Right lobe of liver (tissue), 6 donors: ENCODE data around the gene ARHGAP15. TPM values are rescaled to one million over a fixed set of nuclear protein-coding genes. Genes with fewer than 3 reads are reported as not detected.

Experiments used
- ATAC-seq, 4 donors: fragments of 200-7000 bp; cut with Tn5 transposase; one replicate each; pipeline ENCODE4 v1.9.1; 2020; ENCODE audit warnings: mild to moderate bottlenecking in 4 of 4, moderate library complexity in 4 of 4
- DNase-seq, 3 donors: peaks; one replicate each; pipeline ENCODE4 v3.0.0-alpha.2; 2020
- H3K27ac ChIP-seq, 3 donors: fragments of 200-600 bp; one replicate each; pipeline ENCODE4 v1.8.0; 2022
- H3K27me3 ChIP-seq, 2 donors: fragments of 200-600 bp; one replicate each; pipeline ENCODE4 v1.8.0; 2022
- H3K36me3 ChIP-seq, 4 donors: fragments of 200-600 bp; sonication (generic) in 1 of 4; one replicate each; pipeline versions ENCODE4 v1.5.1 to v1.8.0; 2017 to 2022; ENCODE audit warnings: control low read depth in 1 of 4
- H3K4me1 ChIP-seq, 4 donors: fragments of 200-600 bp; sonication (generic) in 1 of 4; one replicate each; pipeline versions ENCODE4 v1.5.1 to v1.8.0; 2017 to 2022; ENCODE audit warnings: control low read depth in 1 of 4
- H3K4me3 ChIP-seq, 3 donors: fragments of 200-600 bp; one replicate each; pipeline ENCODE4 v1.8.0; 2022
- H3K9me3 ChIP-seq, 4 donors: fragments of 200-600 bp; sonication (generic) in 1 of 4; one replicate each; pipeline versions ENCODE4 v1.5.1 to v1.8.0; 2017 to 2022; ENCODE audit warnings: control low read depth in 1 of 4
- CTCF ChIP-seq, 4 donors: fragments of 200-600 bp in 3 of 4; fragments of 450-650 bp in 1 of 4; IDR thresholded peaks; one replicate each; pipeline versions ENCODE4 v1.5.1 to v1.8.0; 2016 to 2022; ENCODE audit warnings: antibody characterized with exemption in 4 of 4, mild to moderate bottlenecking in 2 of 4
- POLR2A ChIP-seq: fragments of 450-650 bp; IDR thresholded peaks from one replicate; pipeline ENCODE4 v1.6.1; 2017; ENCODE audit warnings: antibody characterized with exemption, mild to moderate bottlenecking
- WGBS: methylation state at CpG from one replicate; pipeline ENCODE4 v1.1.6; 2018; ENCODE audit warnings: low coverage, low lambda C conversion rate; ENCODE audit not compliant: insufficient coverage; ENCODE audit errors: missing lambda C conversion rate; 5-methylcytosine and 5-hydroxymethylcytosine counted together
- intact Hi-C, 2 donors: fragments of 100-400 bp; cut with DNase I; formaldehyde crosslinking; loops; one replicate each; pipeline versions ENCODE4 v1.11.2 to v1.14.1; 2022
- total RNA-seq, 6 experiments: library from RNA; depleted of rRNA in 2 of 6; stranded (reverse); fragments of >200 nt in 2 of 6; fragmentation: NEBNext Ultra II Directional in 3 of 6; extraction: Animal tissue kit (Norgen Biotek cat#: 25700) in 3 of 6; gene quantifications; one replicate each; pipeline versions ENCODE4 v1.1.0 to v1.2.4, GENCODE V29; 2016 to 2023
- donor health status: DM: no; HTN: yes; CAD: no.
- donor health status: DM: no; HTN: no; CAD: no.
- donor health status: DM: no; HTN: no; CAD: no.
- donor health status: DM: no; HTN: yes; CAD: no.
- donor health status: DM: no; HTN: yes; CAD: no.

ARHGAP15 gene
- total RNA-seq, 6 experiments from 2014 or later, result 3.3 to 8.2 (median 6.6) TPM

GRCh38 chr2:143615562-143615961, 486.3 kb downstream of the ARHGAP15 start:
- TF ChIP-seq POLR2A, result no peak
- no peak for TF ChIP-seq CTCF (IDR thresholded peaks at IDR 0.05)
- H3K27me3 ChIP-seq, result no peaks in the 10 kb centered on the region
- H3K4me1 ChIP-seq, result no peaks in the 10 kb centered on the region
- DNase-seq (no peak), ATAC-seq (no peak)
- H3K4me3 ChIP-seq, result no peak overlapping the region
- H3K36me3 ChIP-seq, result no peaks in the 10 kb centered on the region
- H3K27ac ChIP-seq, result no peak overlapping the region
- no peaks in the 10 kb centered on the region for H3K9me3 ChIP-seq
- 38% methylated on average over 4 of the region's 4 CpGs for WGBS
- intact Hi-C loops, result no loop called here

- intact Hi-C loops, result no loop called here
- H3K36me3 ChIP-seq, result no peaks in the 10 kb centered on the region
- no peak overlapping the region for H3K27ac ChIP-seq
- ATAC-seq (no peak), DNase-seq (no peak)
- H3K4me1 ChIP-seq, result no peaks in the 10 kb centered on the region
- TF ChIP-seq CTCF (IDR thresholded peaks at IDR 0.05), result no peak
- no peak for TF ChIP-seq POLR2A
- H3K4me3 ChIP-seq, result no peak overlapping the region
- WGBS, result 60% methylated on average over 6 of the region's 6 CpGs
- H3K9me3 ChIP-seq, result no peaks in the 10 kb centered on the region
- no peaks in the 10 kb centered on the region for H3K27me3 ChIP-seq
Observed at GRCh38 chr2:143616452-143616851, 487.2 kb downstream of the ARHGAP15 start.

GRCh38 chr2:143617803-143618415, 488.7 kb downstream of the ARHGAP15 start:
- no peaks in the 10 kb centered on the region for H3K4me1 ChIP-seq
- intact Hi-C loops, result no loop called here
- 44% methylated on average over 2 of the region's 2 CpGs for WGBS
- no peak for TF ChIP-seq POLR2A
- no peak for TF ChIP-seq CTCF (IDR thresholded peaks at IDR 0.05)
- no peaks in the 10 kb centered on the region for H3K27me3 ChIP-seq
- no peaks in the 10 kb centered on the region for H3K36me3 ChIP-seq
- H3K9me3 ChIP-seq, result no peaks in the 10 kb centered on the region
- no peak overlapping the region for H3K4me3 ChIP-seq
- ATAC-seq (no peak), DNase-seq (no peak)
- no peak overlapping the region for H3K27ac ChIP-seq

- WGBS, result 59% methylated on average over 2 of the region's 2 CpGs
- H3K4me1 ChIP-seq, result no peaks in the 10 kb centered on the region
- no peak for ATAC-seq
- no peak overlapping the region for H3K4me3 ChIP-seq
- intact Hi-C loops, result no loop called here
- H3K9me3 ChIP-seq, result no peaks in the 10 kb centered on the region
- H3K27me3 ChIP-seq, result no peaks in the 10 kb centered on the region
- no peaks in the 10 kb centered on the region for H3K36me3 ChIP-seq
- TF ChIP-seq CTCF (IDR thresholded peaks at IDR 0.05) (no peak), POLR2A (no peak)
- DNase-seq, result no peak
- H3K27ac ChIP-seq, result no peak overlapping the region
Observed at GRCh38 chr2:143622106-143622505, 492.9 kb downstream of the ARHGAP15 start.
